GM12878 (cell line): Measurements from ENCODE around the gene SYTL5. TPM values are rescaled to one million over a fixed set of nuclear protein-coding genes. Genes with fewer than 3 reads are reported as not detected.

Source experiments
- ATAC-seq: fragments of 200-7000 bp; cut with Tn5 transposase; 3 replicates; pipeline ENCODE4 v1.9.1; 2020; ENCODE audit warnings: mild to moderate bottlenecking, moderate library complexity
- BruUV-seq: library from RNA; stranded (reverse); fragments of 400-500 nt; replicated peaks from 2 replicates; lab custom pipeline; 2021; lab: Mats Ljungman, UMichigan
- CTCF ChIA-PET: fragments of 300-600 bp; sonication (Branson Sonifier 250); formaldehyde crosslinking; extraction: SDS; loops from one replicate; lab custom pipeline; 2021; ENCODE audit warnings: inconsistent platforms; lab: Yijun Ruan, JAX
- POLR2A ChIA-PET: fragments of 350-600 bp; formaldehyde crosslinking; extraction: SDS; loops from one replicate; lab custom pipeline; 2021; ENCODE audit warnings: inconsistent platforms; lab: Charles Lee
- RAD21 ChIA-PET: fragments of 300-600 bp; sonication (Branson Sonifier 250); formaldehyde crosslinking; loops from one replicate; lab custom pipeline; 2023; ENCODE audit warnings: antibody characterized with exemption; ENCODE audit not compliant: unreplicated experiment; lab: Charles Lee
- SMC1A ChIA-PET: fragments of 300-600 bp; sonication (Branson Sonifier 250); formaldehyde crosslinking; loops from one replicate; lab custom pipeline; 2023; ENCODE audit not compliant: unreplicated experiment, uncharacterized antibody; lab: Charles Lee
- DNase-seq: peaks from one replicate; pipeline ENCODE4 v3.0.0-alpha.2; 2011; ENCODE audit warnings: low read depth, low spot score
- FAIRE-seq: peaks from 3 replicates; lab custom pipeline; 2011; peaks lifted over from hg19 to GRCh38; lab: Jason Lieb, UNC
- H2AFZ ChIP-seq: 2 replicates; pipeline ENCODE4 v1.6.0; 2011; ENCODE audit warnings: low read depth, low read length, control low read depth; ENCODE audit not compliant: control insufficient read depth
- H3K27ac ChIP-seq: 2 replicates; pipeline ENCODE4 v1.5.1; 2011; ENCODE audit warnings: control low read depth; ENCODE audit not compliant: control insufficient read depth, insufficient read depth
- H3K27me3 ChIP-seq, 2 experiments: replicated peaks in 1 of 2; 2 replicates each; pipeline versions ENCODE4 v1.6.0 to v1.6.1; 2011; ENCODE audit warnings: low read length in 1 of 2; ENCODE audit not compliant: control insufficient read depth in 2 of 2, insufficient read depth in 2 of 2
- H3K36me3 ChIP-seq, 2 experiments: 2 replicates each; pipeline ENCODE4 v1.5.1; 2011; ENCODE audit warnings: low read length in 1 of 2; ENCODE audit not compliant: control insufficient read depth in 2 of 2, insufficient read depth in 2 of 2
- H3K4me1 ChIP-seq: 2 replicates; pipeline ENCODE4 v1.6.1; 2011; ENCODE audit warnings: mild to moderate bottlenecking, low read length, moderate library complexity, mixed read lengths; ENCODE audit not compliant: control insufficient read depth, insufficient read depth
- H3K4me2 ChIP-seq: 2 replicates; pipeline ENCODE4 v1.6.0; 2011; ENCODE audit warnings: control low read depth; ENCODE audit not compliant: control insufficient read depth, insufficient read depth
- H3K4me3 ChIP-seq: fragments of 200-600 bp; sonication (generic); 2 replicates; pipeline ENCODE4 v1.5.1; 2016
- H3K79me2 ChIP-seq: 2 replicates; pipeline ENCODE4 v1.6.0; 2011; ENCODE audit warnings: low read length; ENCODE audit not compliant: control insufficient read depth, insufficient read depth
- H3K9ac ChIP-seq: 2 replicates; pipeline ENCODE4 v1.8.0; 2011; ENCODE audit warnings: low read length, control low read depth, mixed read lengths; ENCODE audit not compliant: control insufficient read depth, insufficient read depth
- H3K9me3 ChIP-seq: replicated peaks from 3 replicates; pipeline ENCODE4 v1.5.1; 2011; ENCODE audit warnings: mild to moderate bottlenecking, low read length; ENCODE audit not compliant: control insufficient read depth, insufficient read depth
- H4K20me1 ChIP-seq: 2 replicates; pipeline ENCODE4 v1.6.0; 2011; ENCODE audit not compliant: control insufficient read depth, insufficient read depth
- HDGF ChIP-seq: fragments of 450-650 bp; IDR thresholded peaks from 2 replicates; pipeline ENCODE4 v1.6.1; 2016; ENCODE audit warnings: antibody characterized with exemption
- KAT2A ChIP-seq: conservative IDR thresholded peaks from 2 replicates; pipeline ENCODE4 v1.6.1; 2011; ENCODE audit warnings: low read depth, low read length; ENCODE audit not compliant: control insufficient read depth
- MXI1 ChIP-seq: fragments of 150-350 bp; IDR thresholded peaks from 2 replicates; pipeline ENCODE4 v1.6.1; 2011; ENCODE audit warnings: low read depth, mild to moderate bottlenecking, inconsistent platforms, low read length, improper control_type of control experiment
- POU2F2 ChIP-seq: IDR thresholded peaks from 3 replicates; pipeline ENCODE4 v1.6.1; 2011; ENCODE audit warnings: low read depth, mild to moderate bottlenecking, low read length, borderline replicate concordance
- SIN3A ChIP-seq: IDR thresholded peaks from 2 replicates; pipeline ENCODE4 v1.6.1; 2012; ENCODE audit warnings: low read depth, low read length, improper control_type of control experiment
- SPI1 ChIP-seq: IDR thresholded peaks from 2 replicates; pipeline ENCODE4 v1.6.1; 2011; ENCODE audit warnings: low read depth, mild to moderate bottlenecking, low read length, moderate library complexity, borderline replicate concordance; ENCODE audit not compliant: insufficient read depth
- USF1 ChIP-seq: IDR thresholded peaks from 2 replicates; pipeline ENCODE4 v1.6.1; 2011; ENCODE audit warnings: borderline replicate concordance, low read depth, mild to moderate bottlenecking, moderate library complexity, mixed read lengths, low read length; ENCODE audit not compliant: insufficient read depth; ENCODE audit errors: extremely low read length
- ZBTB4 ChIP-seq: fragments of 450-650 bp; formaldehyde crosslinking; IDR thresholded peaks from 2 replicates; pipeline ENCODE4 v1.4.0; 2022; ENCODE audit warnings: mild to moderate bottlenecking, moderate library complexity
- WGBS: methylation state at CpG from one replicate; pipeline ENCODE4 v1.1.6; 2016; ENCODE audit warnings: low lambda C conversion rate; ENCODE audit not compliant: insufficient replicate concordance, insufficient coverage; ENCODE audit errors: missing lambda C conversion rate; 5-methylcytosine and 5-hydroxymethylcytosine counted together
- in situ Hi-C: fragments of 300-500 bp; cut with MboI; formaldehyde crosslinking; loops from 9 replicates; pipeline ENCODE4 v1.14.3; 2018; ENCODE audit warnings: mixed read lengths
- intact Hi-C: fragments of 100-400 bp; cut with micrococcal nuclease; formaldehyde crosslinking; loops from one replicate; pipeline ENCODE4 v1.14.2; 2022; ENCODE audit not compliant: unreplicated experiment
- polyA plus RNA-seq, 11 experiments: library from polyadenylated mRNA; depleted of rRNA in 4 of 11; unstranded in 6 of 11; stranded (reverse) in 5 of 11; fragments of >200 nt; fragmentation: Nextera tagmentation in 4 of 11; fragmentation: Illumina TruSeq in 1 of 11; extraction: Ambion mirVana in 4 of 11; extraction: Trizol in 1 of 11; gene quantifications; 1 replicate in 1 of 11; 2 replicates in 10 of 11; pipeline versions ENCODE4 v1.2.1 to v1.2.3, GENCODE V29; 2011 to 2016; ENCODE audit warnings: inconsistent platforms in 2 of 11, missing spikeins in 2 of 11, low read depth in 1 of 11
- total RNA-seq, 4 experiments: library from RNA; depleted of rRNA in 3 of 4; stranded (reverse); fragments of >200 nt in 3 of 4; fragmentation: Illumina TruSeq in 1 of 4; extraction: Trizol in 1 of 4; gene quantifications; 2 replicates each; pipeline versions ENCODE4 v1.2.1 to v1.2.3, GENCODE V29; 2013 to 2021

SYTL5 gene
- total and polyA plus RNA-seq, 10 of the 15 experiments (the other 5 are each of a cell fraction or from before 2014, with no cell fraction given) = 0.01 to 0.20 (median 0.04) TPM; not detected in 3

- ATAC-seq (no peak), DNase-seq (no peak), FAIRE-seq (no peak)
- no peaks in the 10 kb centered on the region for H3K4me1 ChIP-seq
- ChIA-PET SMC1A (interaction anchor here (1.2 to 2.1 kb wide), 2 partner anchors 9 to 45 kb away, joined by 4 to 5 read pairs; no protein-coding TSS in a partner anchor), POLR2A (no interaction called here), CTCF (interaction anchor here (1.5 kb wide), 1 partner anchor 10 kb away, joined by 4 read pairs; no protein-coding TSS in a partner anchor), RAD21 (no interaction called here)
- H3K4me2 ChIP-seq = no peak overlapping the region
- H2AFZ ChIP-seq = no peak overlapping the region
- TF ChIP-seq SIN3A (no peak), SPI1 (no peak), ZBTB4 (CRISPR knock-in tag) (no peak)
- WGBS = 43% methylated on average over 7 of the region's 7 CpGs
- no peaks in the 10 kb centered on the region for H4K20me1 ChIP-seq
- in situ Hi-C loops (loop anchor here (25.0 kb wide), 1 partner anchor 645 kb away; no protein-coding TSS in a partner anchor), intact Hi-C loops (no loop called here)
- no peak overlapping the region for H3K27ac ChIP-seq
- no peaks in the 10 kb centered on the region for H3K36me3 ChIP-seq
- H3K79me2 ChIP-seq = no peaks in the 10 kb centered on the region
- H3K9me3 ChIP-seq = no peaks in the 10 kb centered on the region
- no peaks in the 10 kb centered on the region for H3K27me3 ChIP-seq
- H3K4me3 ChIP-seq = no peak overlapping the region
- no TSS peak for BruUV-seq
- no peak overlapping the region for H3K9ac ChIP-seq
These were observed 150.5 kb downstream of the SYTL5 start for GRCh38 chrX:38156838-38157237.

- H3K27ac ChIP-seq = no peak overlapping the region
- no peaks in the 10 kb centered on the region for H3K36me3 ChIP-seq
- intact Hi-C loops (no loop called here), in situ Hi-C loops (loop anchor here (25.0 kb wide), 1 partner anchor 651 kb away; no protein-coding TSS in a partner anchor)
- H3K79me2 ChIP-seq = no peaks in the 10 kb centered on the region
- POLR2A ChIA-PET = no interaction called here
- H3K4me3 ChIP-seq = no peak overlapping the region
- H4K20me1 ChIP-seq = no peaks in the 10 kb centered on the region
- no peaks in the 10 kb centered on the region for H3K9me3 ChIP-seq
- DNase-seq (no peak), FAIRE-seq (no peak), ATAC-seq (no peak)
- SMC1A ChIA-PET = interaction anchor here (1.1 to 7.0 kb wide), 3 partner anchors 11 to 234 kb away, joined by 3 to 124 read pairs (median 4); no protein-coding TSS in a partner anchor
- no peak overlapping the region for H2AFZ ChIP-seq
- RAD21 ChIA-PET = interaction anchor here (1.0 kb wide), 1 partner anchor 237 kb away, joined by 3 read pairs; no protein-coding TSS in a partner anchor
- CTCF ChIA-PET = interaction anchor here (7.8 kb wide), 1 partner anchor 234 kb away, joined by 163 read pairs; no protein-coding TSS in a partner anchor
- BruUV-seq = no TSS peak
- H3K9ac ChIP-seq = no peak overlapping the region
- H3K4me2 ChIP-seq = no peak overlapping the region
- H3K27me3 ChIP-seq = no peaks in the 10 kb centered on the region
- H3K4me1 ChIP-seq = no peaks in the 10 kb centered on the region
- no peak for TF ChIP-seq HDGF
- no peak for TF ChIP-seq POU2F2
- no peak for TF ChIP-seq MXI1
- no peak for TF ChIP-seq KAT2A
- TF ChIP-seq USF1 = no peak
These were observed 156.8 kb downstream of the SYTL5 start for GRCh38 chrX:38163193-38163592.
